ENCODE data around the gene GLRA3. TPM values are rescaled to one million over a fixed set of nuclear protein-coding genes. Genes with fewer than 3 reads are reported as not detected.

The GLRA3 gene
- total RNA-seq, 1 donor from 2014 or later, result not detected

DNA sequence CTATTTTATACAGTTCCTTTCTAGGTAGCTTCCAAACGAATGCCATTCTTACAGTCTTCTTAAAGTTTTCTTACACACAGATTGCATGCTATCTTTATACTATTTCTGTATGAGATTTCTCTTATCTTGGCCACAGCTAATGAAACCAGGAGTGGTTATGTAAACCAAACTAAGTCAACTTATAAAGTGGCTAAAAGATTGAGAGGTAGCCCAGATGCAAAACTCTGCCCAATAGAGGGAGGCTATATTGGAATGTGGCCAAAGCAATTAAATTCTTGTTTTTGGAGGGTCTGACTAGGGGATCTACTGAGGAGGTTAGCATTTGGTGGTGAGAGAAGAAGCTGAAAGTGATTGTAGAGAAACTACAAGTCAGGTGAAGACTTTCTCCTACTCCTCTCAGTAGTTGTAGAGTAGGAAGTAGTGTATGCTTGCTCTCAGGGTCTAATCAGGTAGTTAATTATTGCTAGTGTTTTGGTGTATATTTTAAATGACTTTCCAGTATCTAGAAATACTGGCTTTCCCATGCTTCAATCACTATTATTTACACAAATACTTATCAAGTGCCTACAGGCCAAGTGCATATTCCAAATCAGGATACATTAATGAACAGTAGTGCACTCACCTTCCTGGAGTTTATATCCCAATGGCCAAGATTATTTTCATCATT, 202.6 kb downstream of the GLRA3 start:
- no peak overlapping the region for H2AFZ ChIP-seq (replicated peaks)
- H3K27me3 Mint-ChIP-seq (ENCODE audit: insufficient read depth, low read depth), result no peaks in the 10 kb centered on the region
- H3K79me2 ChIP-seq (ENCODE audit: low read depth), result no peaks in the 10 kb centered on the region
- H3K27ac ChIP-seq, result no peak overlapping the region
- H3K4me3 ChIP-seq, result no peak overlapping the region
- H3K9me3 ChIP-seq (ENCODE audit: low read depth), result no peaks in the 10 kb centered on the region
- H4K20me1 ChIP-seq (ENCODE audit: low read depth), result no peaks in the 10 kb centered on the region
- H3K9me3 Mint-ChIP-seq, result no peaks in the 10 kb centered on the region
- TF ChIP-seq EZH2phosphoT487 (IDR thresholded peaks at IDR 0.05) (no peak), EZH2 (IDR thresholded peaks at IDR 0.05) (no peak)
- TF ChIP-seq, protein P1, sequence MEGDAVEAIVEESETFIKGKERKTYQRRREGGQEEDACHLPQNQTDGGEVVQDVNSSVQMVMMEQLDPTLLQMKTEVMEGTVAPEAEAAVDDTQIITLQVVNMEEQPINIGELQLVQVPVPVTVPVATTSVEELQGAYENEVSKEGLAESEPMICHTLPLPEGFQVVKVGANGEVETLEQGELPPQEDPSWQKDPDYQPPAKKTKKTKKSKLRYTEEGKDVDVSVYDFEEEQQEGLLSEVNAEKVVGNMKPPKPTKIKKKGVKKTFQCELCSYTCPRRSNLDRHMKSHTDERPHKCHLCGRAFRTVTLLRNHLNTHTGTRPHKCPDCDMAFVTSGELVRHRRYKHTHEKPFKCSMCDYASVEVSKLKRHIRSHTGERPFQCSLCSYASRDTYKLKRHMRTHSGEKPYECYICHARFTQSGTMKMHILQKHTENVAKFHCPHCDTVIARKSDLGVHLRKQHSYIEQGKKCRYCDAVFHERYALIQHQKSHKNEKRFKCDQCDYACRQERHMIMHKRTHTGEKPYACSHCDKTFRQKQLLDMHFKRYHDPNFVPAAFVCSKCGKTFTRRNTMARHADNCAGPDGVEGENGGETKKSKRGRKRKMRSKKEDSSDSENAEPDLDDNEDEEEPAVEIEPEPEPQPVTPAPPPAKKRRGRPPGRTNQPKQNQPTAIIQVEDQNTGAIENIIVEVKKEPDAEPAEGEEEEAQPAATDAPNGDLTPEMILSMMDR (IDR thresholded peaks at IDR 0.05), result no peak
- no peak overlapping the region for H3K27ac Mint-ChIP-seq
- H3K4me3 Mint-ChIP-seq, result no peak overlapping the region
- no peaks in the 10 kb centered on the region for H3F3A ChIP-seq (ENCODE audit: low read depth)
- no peak for DNase-seq (ENCODE audit: low spot score)
- no peaks in the 10 kb centered on the region for H3K36me3 ChIP-seq
- no peaks in the 10 kb centered on the region for H3K27me3 ChIP-seq
- no peak overlapping the region for H3K9ac ChIP-seq
- H3K4me1 ChIP-seq, result no peaks in the 10 kb centered on the region
- H3K4me1 Mint-ChIP-seq, result no peaks in the 10 kb centered on the region
- no peak overlapping the region for H3K4me2 ChIP-seq
- no peaks in the 10 kb centered on the region for H3K36me3 Mint-ChIP-seq

- no peaks in the 10 kb centered on the region for H3K4me1 Mint-ChIP-seq
- peaks cover 2% of the 10 kb centered on the region for H3K9me3 ChIP-seq (ENCODE audit: low read depth)
- TF ChIP-seq EZH2 (IDR thresholded peaks at IDR 0.05), result no peak
- TF ChIP-seq, protein P1 (IDR thresholded peaks at IDR 0.05), result no peak
- TF ChIP-seq EZH2phosphoT487 (IDR thresholded peaks at IDR 0.05), result no peak
Observed at GRCh38 chr4:174616661-174617060, 212.4 kb downstream of the GLRA3 start.

DNA sequence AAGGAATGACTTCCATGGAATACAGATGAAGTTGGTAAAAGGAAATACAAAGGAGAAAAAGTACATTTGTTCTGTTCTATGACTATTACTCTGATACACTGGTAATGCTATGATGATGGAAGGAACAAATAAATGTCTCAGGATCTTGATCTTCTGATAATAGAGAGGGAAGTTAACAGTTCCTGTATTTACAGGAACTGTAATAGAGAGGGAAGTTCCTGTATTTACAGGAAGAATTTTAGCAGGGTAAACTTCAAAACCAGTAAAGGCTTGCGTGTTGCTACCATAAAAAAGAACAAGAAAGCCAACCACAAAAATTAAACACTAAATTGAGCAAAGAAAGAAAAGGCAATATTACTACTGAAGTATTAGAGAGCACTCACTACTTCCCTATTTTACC, 215.1 kb downstream of the GLRA3 start:
- Histone ChIP-seq H3K4me2 (no peak overlapping the region), H3K4me1 (no peaks in the 10 kb centered on the region), H3K4me3 (no peak overlapping the region), H3K9ac (no peak overlapping the region), H3K36me3 (no peaks in the 10 kb centered on the region), H3F3A (ENCODE audit: low read depth) (no peaks in the 10 kb centered on the region), H2AFZ (replicated peaks) (no peak overlapping the region), H3K27ac (no peak overlapping the region), H3K79me2 (ENCODE audit: low read depth) (no peaks in the 10 kb centered on the region), H3K27me3 (no peaks in the 10 kb centered on the region), H4K20me1 (ENCODE audit: low read depth) (no peaks in the 10 kb centered on the region), H3K9me3 (ENCODE audit: low read depth) (peaks cover 5% of the 10 kb centered on the region)
- H3K27ac Mint-ChIP-seq, result no peak overlapping the region
- peaks cover 6% of the 10 kb centered on the region for H3K9me3 Mint-ChIP-seq
- H3K4me3 Mint-ChIP-seq, result no peak overlapping the region
- no peaks in the 10 kb centered on the region for H3K4me1 Mint-ChIP-seq
- no peak for TF ChIP-seq EZH2phosphoT487 (IDR thresholded peaks at IDR 0.05)
- TF ChIP-seq, protein P1 (IDR thresholded peaks at IDR 0.05), result no peak
- TF ChIP-seq EZH2 (IDR thresholded peaks at IDR 0.05), result no peak
- DNase-seq (ENCODE audit: low spot score), result no peak
- H3K36me3 Mint-ChIP-seq, result no peaks in the 10 kb centered on the region
- peaks cover 3% of the 10 kb centered on the region for H3K27me3 Mint-ChIP-seq (ENCODE audit: insufficient read depth, low read depth)

More at GRCh38 chr4:174616661-174617060, 212.4 kb downstream of the GLRA3 start:
- H3K4me3 ChIP-seq, result no peak overlapping the region
- no peaks in the 10 kb centered on the region for H3K36me3 Mint-ChIP-seq
- no peak for DNase-seq (ENCODE audit: low spot score)
- H3K4me2 ChIP-seq, result no peak overlapping the region
- no peak overlapping the region for H3K9ac ChIP-seq
- H3K79me2 ChIP-seq (ENCODE audit: low read depth), result no peaks in the 10 kb centered on the region
- no peak overlapping the region for H3K27ac Mint-ChIP-seq
- no peaks in the 10 kb centered on the region for H3K27me3 ChIP-seq
- no peak overlapping the region for H2AFZ ChIP-seq (replicated peaks)
- H3K27me3 Mint-ChIP-seq (ENCODE audit: insufficient read depth, low read depth), result peaks cover 3% of the 10 kb centered on the region
- H3F3A ChIP-seq (ENCODE audit: low read depth), result no peaks in the 10 kb centered on the region
- no peak overlapping the region for H3K27ac ChIP-seq
- no peaks in the 10 kb centered on the region for H3K4me1 ChIP-seq
- no peak overlapping the region for H3K4me3 Mint-ChIP-seq
- H3K36me3 ChIP-seq, result no peaks in the 10 kb centered on the region
- peaks cover 6% of the 10 kb centered on the region for H3K9me3 Mint-ChIP-seq
- H4K20me1 ChIP-seq (ENCODE audit: low read depth), result no peaks in the 10 kb centered on the region

Data from neural progenitor cell (in vitro differentiated cells).